GM12801 (cell line): ENCODE data around the gene LMO3.

Experiments used
- TF ChIP-seq, protein P1 (sequence below): IDR thresholded peaks from one replicate; pipeline ENCODE4 v1.5.1; 2011; ENCODE audit warnings: control low read depth; ENCODE audit not compliant: insufficient read length; ENCODE audit errors: extremely low read depth

LMO3 gene

GRCh38 chr12:16612647-16613046 is 6.7 kb upstream of the LMO3 start:
- TF ChIP-seq, protein P1, sequence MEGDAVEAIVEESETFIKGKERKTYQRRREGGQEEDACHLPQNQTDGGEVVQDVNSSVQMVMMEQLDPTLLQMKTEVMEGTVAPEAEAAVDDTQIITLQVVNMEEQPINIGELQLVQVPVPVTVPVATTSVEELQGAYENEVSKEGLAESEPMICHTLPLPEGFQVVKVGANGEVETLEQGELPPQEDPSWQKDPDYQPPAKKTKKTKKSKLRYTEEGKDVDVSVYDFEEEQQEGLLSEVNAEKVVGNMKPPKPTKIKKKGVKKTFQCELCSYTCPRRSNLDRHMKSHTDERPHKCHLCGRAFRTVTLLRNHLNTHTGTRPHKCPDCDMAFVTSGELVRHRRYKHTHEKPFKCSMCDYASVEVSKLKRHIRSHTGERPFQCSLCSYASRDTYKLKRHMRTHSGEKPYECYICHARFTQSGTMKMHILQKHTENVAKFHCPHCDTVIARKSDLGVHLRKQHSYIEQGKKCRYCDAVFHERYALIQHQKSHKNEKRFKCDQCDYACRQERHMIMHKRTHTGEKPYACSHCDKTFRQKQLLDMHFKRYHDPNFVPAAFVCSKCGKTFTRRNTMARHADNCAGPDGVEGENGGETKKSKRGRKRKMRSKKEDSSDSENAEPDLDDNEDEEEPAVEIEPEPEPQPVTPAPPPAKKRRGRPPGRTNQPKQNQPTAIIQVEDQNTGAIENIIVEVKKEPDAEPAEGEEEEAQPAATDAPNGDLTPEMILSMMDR = no peak

GRCh38 chr12:16611146-16611545 is 5.2 kb upstream of the LMO3 start:
- TF ChIP-seq, protein P1 = no peak

- TF ChIP-seq, protein P1 = no peak
Observed at GRCh38 chr12:16610743-16611142, 4.8 kb upstream of the LMO3 start.

DNA sequence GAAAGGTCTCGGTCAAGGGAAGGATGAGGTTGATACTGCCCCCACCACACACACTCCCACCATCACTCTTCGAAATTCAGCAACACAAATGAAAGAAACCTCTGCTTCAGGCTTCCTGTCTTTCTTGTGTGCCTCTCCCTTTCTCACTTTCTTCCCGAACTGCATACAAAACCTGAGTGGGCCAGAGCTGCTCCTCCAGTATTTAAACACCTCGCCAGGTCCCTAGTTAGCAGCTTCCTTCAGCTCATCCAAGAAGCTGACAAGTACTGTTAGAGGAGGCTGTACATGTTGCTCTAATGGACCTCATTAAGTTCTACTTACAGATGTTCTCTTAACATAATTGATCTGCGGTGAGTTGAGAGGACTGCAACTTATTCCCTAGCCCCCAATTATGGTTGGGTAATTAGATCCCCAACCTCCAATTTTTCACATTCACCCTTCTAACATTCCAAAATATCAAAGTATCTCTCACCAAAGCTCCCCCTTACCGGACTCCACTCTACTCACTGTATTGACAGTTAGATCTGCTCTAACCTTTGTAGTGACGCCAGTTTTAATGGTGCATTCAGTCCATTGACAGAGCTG is 4.1 kb upstream of the LMO3 start:
- TF ChIP-seq, protein P1 = no peak

DNA sequence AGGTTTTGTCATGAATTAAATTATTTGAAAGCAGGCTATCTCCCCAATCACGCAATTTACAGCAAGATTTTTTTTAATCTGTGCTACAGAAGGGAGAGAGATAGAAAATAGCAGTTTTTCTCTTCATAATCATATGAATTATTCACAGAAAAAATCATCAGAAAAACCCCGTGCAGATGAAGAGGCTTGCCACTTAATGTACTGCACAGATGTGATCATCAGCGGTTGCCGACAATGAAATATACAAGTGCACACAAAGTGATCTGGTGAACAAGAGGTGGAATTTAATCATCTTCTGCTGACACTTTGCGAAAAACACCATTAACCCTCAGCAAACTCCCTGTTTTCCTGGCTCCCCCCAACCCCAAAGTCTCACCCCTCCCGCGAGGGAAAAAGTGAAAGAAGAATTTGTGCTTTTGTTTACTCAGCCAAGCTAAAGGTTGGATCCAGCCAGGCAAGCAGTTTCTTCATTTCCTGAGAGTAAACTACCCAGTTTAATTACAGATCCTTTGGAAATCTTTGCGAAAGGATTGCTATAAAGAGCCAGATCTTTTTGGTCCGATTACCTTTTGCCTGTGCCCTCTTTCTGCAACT is 3.1 kb upstream of the LMO3 start:
- TF ChIP-seq, protein P1 = no peak

DNA sequence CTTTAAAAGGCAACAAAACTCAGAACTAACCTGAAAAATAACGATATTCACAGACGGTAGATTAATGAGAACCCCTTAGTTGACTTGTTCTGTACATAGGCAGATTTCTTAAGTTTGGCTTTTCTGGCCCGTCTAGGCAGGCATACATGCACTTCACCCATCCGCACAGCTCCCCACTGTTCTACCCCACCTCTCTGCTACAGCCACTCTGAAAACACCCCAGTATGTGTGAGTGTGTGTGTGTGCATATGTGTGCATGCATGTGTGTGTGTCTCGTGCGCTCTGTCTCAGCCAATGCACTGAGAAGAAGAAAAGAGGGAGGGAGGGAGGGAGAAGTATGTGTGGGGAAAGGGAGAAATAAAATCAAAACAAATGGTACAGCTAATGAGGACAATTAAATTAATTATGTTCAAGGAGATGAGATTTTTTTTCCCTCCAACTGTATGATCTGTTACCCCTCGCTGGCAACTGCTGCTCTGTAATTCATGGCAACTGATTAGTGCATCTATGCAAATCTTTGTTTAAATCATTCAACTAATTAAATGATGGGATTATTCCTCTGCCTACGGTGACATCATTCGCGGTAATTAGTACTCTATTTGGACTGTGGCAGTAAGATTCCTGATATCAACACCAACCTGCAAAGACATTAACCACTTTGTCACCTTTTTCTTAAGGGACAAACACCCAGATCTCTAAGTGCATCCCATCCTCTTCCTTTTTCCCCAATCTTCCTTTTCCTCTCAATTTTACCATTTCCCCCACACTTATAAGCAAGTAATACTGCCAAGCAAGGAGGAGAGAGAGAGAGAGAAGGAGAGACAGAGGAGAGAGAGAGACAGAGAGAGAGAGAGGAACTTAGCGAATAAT is 2.2 kb upstream of the LMO3 start:
- TF ChIP-seq, protein P1 = no peak

DNA sequence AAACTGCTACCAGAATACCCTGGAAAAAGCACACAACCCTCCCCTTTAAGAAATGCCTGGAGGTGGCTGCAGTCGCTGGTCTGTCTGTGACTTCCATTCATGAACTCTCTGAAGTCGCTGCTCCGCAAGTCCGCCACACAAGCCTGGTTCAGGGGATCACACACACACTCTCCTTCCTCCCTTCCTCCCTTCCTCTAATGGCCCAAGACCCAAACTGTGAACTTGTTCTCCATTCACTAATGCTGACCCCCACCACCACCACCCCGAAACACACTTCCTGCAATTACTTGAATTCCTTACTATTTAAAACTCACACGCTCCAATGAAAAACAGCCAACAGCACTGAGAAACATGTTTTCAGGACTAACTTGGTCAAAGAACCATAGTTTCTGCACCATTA is 1.0 kb upstream of the LMO3 start:
- TF ChIP-seq, protein P1 = no peak
